ENCODE measurements around the gene SRPX.

Gene SRPX

GRCh38 chrX:38220415-38221390 is at the start of gene SRPX:
SRPX (minus strand) TSS chrX:38220871; CDS start chrX:38220792, 79 bp downstream.
- DNase-seq (ENCODE audit: low read depth): peak; percentile 53

- no peak for DNase-seq (ENCODE audit: low read depth)
These were observed 47.3 kb upstream of the SRPX start for GRCh38 chrX:38268011-38268410.

- no peak for DNase-seq (ENCODE audit: low read depth)
These were observed 42.3 kb upstream of the SRPX start for GRCh38 chrX:38262715-38263620.

GRCh38 chrX:38260231-38260630 is 39.6 kb upstream of the SRPX start:
- peak; percentile 50 for DNase-seq (ENCODE audit: low read depth)

GRCh38 chrX:38256019-38256418 is 35.3 kb upstream of the SRPX start:
- DNase-seq (ENCODE audit: low read depth): no peak

GRCh38 chrX:38249965-38250364 is 29.3 kb upstream of the SRPX start:
- DNase-seq (ENCODE audit: low read depth): no peak

- DNase-seq (ENCODE audit: low read depth): no peak
These were observed 26.4 kb upstream of the SRPX start for GRCh38 chrX:38247051-38247450.

- no peak for DNase-seq (ENCODE audit: low read depth)
These were observed 19.9 kb upstream of the SRPX start for GRCh38 chrX:38240541-38240940.

- DNase-seq (ENCODE audit: low read depth): no peak
These were observed 16.4 kb upstream of the SRPX start for GRCh38 chrX:38236901-38237615.

GRCh38 chrX:38233891-38234667 is 13.4 kb upstream of the SRPX start:
- peak; percentile 76 for DNase-seq (ENCODE audit: low read depth)

- peak; percentile 28 for DNase-seq (ENCODE audit: low read depth)
These were observed 11.5 kb upstream of the SRPX start for GRCh38 chrX:38232079-38232686.

GRCh38 chrX:38225093-38225492 is 4.4 kb upstream of the SRPX start:
- DNase-seq (ENCODE audit: low read depth): peak; percentile 49

GRCh38 chrX:38224160-38224559 is 3.5 kb upstream of the SRPX start:
- no peak for DNase-seq (ENCODE audit: low read depth)

GRCh38 chrX:38221391-38221929 is 789 bp upstream of the SRPX start:
- DNase-seq (ENCODE audit: low read depth): no peak

- peak; percentile 80 for DNase-seq (ENCODE audit: low read depth)
These were observed 652 bp downstream of the SRPX start for GRCh38 chrX:38220024-38220414.

- no peak for DNase-seq (ENCODE audit: low read depth)
These were observed 4.0 kb downstream of the SRPX start for GRCh38 chrX:38216642-38217041.

GRCh38 chrX:38214551-38215531 is 5.8 kb downstream of the SRPX start:
- peak; percentile 80 for DNase-seq (ENCODE audit: low read depth)

GRCh38 chrX:38214044-38214443 is 6.6 kb downstream of the SRPX start:
- DNase-seq (ENCODE audit: low read depth): no peak

All from ELR (cell line).